IMR-90 (cell line): ENCODE results near the gene KRTAP27-1. TPM values are rescaled to one million over a fixed set of nuclear protein-coding genes. Genes with fewer than 3 reads are reported as not detected.

Experiments
- ATAC-seq: fragments of 200-7000 bp; cut with Tn5 transposase; 2 replicates; pipeline ENCODE4 v1.9.1; 2020; ENCODE audit warnings: low read depth, mild to moderate bottlenecking, moderate library complexity
- BruUV-seq: library from RNA; stranded (reverse); fragments of 400-500 nt; replicated peaks from 2 replicates; lab custom pipeline; 2021; lab: Mats Ljungman, UMichigan
- CTCF ChIA-PET: fragments of 300-600 bp; formaldehyde crosslinking; extraction: SDS; loops from one replicate; lab custom pipeline; 2021; ENCODE audit warnings: antibody characterized with exemption; lab: Yijun Ruan, JAX
- POLR2A ChIA-PET: fragments of 300-600 bp; sonication (Branson Sonifier 250); formaldehyde crosslinking; loops from one replicate; lab custom pipeline; 2022; ENCODE audit warnings: antibody characterized with exemption; ENCODE audit not compliant: unreplicated experiment; lab: Charles Lee
- DNase-seq: peaks from one replicate; pipeline ENCODE4 v3.0.0; 2013
- H2AFZ ChIP-seq: replicated peaks from 2 replicates; pipeline ENCODE3; 2013; ENCODE audit warnings: low read length, mild to moderate bottlenecking; ENCODE audit not compliant: poor library complexity
- H2AK5ac ChIP-seq: 2 replicates; pipeline ENCODE4 v1.6.1; 2013; ENCODE audit warnings: low read depth, low read length, inconsistent platforms
- H2AK9ac ChIP-seq: replicated peaks from 2 replicates; pipeline ENCODE3; 2013; ENCODE audit warnings: mild to moderate bottlenecking, low read depth, low read length, moderate library complexity; ENCODE audit not compliant: poor library complexity
- H2BK120ac ChIP-seq: 2 replicates; pipeline ENCODE4 v1.6.1; 2013; ENCODE audit warnings: low read depth, low read length, inconsistent platforms
- H2BK15ac ChIP-seq: 3 replicates; pipeline ENCODE4 v1.6.1; 2013; ENCODE audit warnings: low read depth, low read length, inconsistent platforms
- H2BK20ac ChIP-seq: 2 replicates; pipeline ENCODE4 v1.6.1; 2013; ENCODE audit warnings: low read depth, mild to moderate bottlenecking, inconsistent platforms, low read length, moderate library complexity
- H2BK5ac ChIP-seq: 2 replicates; pipeline ENCODE4 v1.6.1; 2013; ENCODE audit warnings: mild to moderate bottlenecking, low read depth, low read length, inconsistent platforms; ENCODE audit not compliant: poor library complexity, severe bottlenecking
- H3K14ac ChIP-seq: replicated peaks from 2 replicates; pipeline ENCODE4 v1.6.1; 2013; ENCODE audit warnings: low read depth, low read length, inconsistent platforms
- H3K18ac ChIP-seq: 2 replicates; pipeline ENCODE4 v1.6.1; 2013; ENCODE audit warnings: low read depth, low read length, control low read depth
- H3K23ac ChIP-seq: 2 replicates; pipeline ENCODE4 v1.6.1; 2013; ENCODE audit warnings: low read depth, low read length, inconsistent platforms
- H3K27ac ChIP-seq: 2 replicates; pipeline ENCODE4 v1.5.1; 2013; ENCODE audit warnings: mild to moderate bottlenecking, control low read depth, low read length; ENCODE audit not compliant: insufficient read depth
- H3K27me3 ChIP-seq: 2 replicates; pipeline ENCODE4 v1.6.1; 2013; ENCODE audit warnings: low read length; ENCODE audit not compliant: control insufficient read depth, insufficient read depth
- H3K36me3 ChIP-seq: 2 replicates; pipeline ENCODE4 v1.6.1; 2013; ENCODE audit warnings: low read length, mixed read lengths; ENCODE audit not compliant: control insufficient read depth, insufficient read depth
- H3K4ac ChIP-seq: 2 replicates; pipeline ENCODE4 v1.6.1; 2013; ENCODE audit warnings: low read depth, low read length, inconsistent platforms
- H3K4me1 ChIP-seq: 2 replicates; pipeline ENCODE4 v1.6.1; 2013; ENCODE audit warnings: low read length, mixed read lengths; ENCODE audit not compliant: control insufficient read depth, insufficient read depth
- H3K4me2 ChIP-seq: 2 replicates; pipeline ENCODE4 v1.6.1; 2013; ENCODE audit warnings: low read depth, mild to moderate bottlenecking, control low read depth, low read length, moderate library complexity
- H3K4me3 ChIP-seq: 2 replicates; pipeline ENCODE4 v1.5.1; 2013; ENCODE audit warnings: low read depth, mild to moderate bottlenecking, control low read depth, low read length, moderate library complexity; ENCODE audit not compliant: insufficient read depth
- H3K56ac ChIP-seq: 2 replicates; pipeline ENCODE4 v1.6.1; 2013; ENCODE audit warnings: low read length, inconsistent platforms; ENCODE audit not compliant: insufficient read depth; ENCODE audit errors: extremely low read depth
- H3K79me1 ChIP-seq, 2 experiments: 2 replicates each; pipeline ENCODE4 v1.6.1; 2013; ENCODE audit warnings: low read length in 2 of 2, inconsistent platforms in 1 of 2, low read depth in 1 of 2
- H3K9ac ChIP-seq: 2 replicates; pipeline ENCODE4 v1.6.1; 2013; ENCODE audit warnings: low read depth, low read length, control low read depth
- H3K9me1 ChIP-seq: 2 replicates; pipeline ENCODE4 v1.6.1; 2013; ENCODE audit warnings: low read length, inconsistent platforms; ENCODE audit not compliant: insufficient read depth
- H3K9me3 ChIP-seq: 2 replicates; pipeline ENCODE4 v1.6.1; 2013; ENCODE audit warnings: low read length; ENCODE audit not compliant: control insufficient read depth, insufficient read depth
- H4K20me1 ChIP-seq: 2 replicates; pipeline ENCODE4 v1.6.1; 2013; ENCODE audit warnings: low read length, inconsistent platforms; ENCODE audit not compliant: insufficient read depth
- H4K5ac ChIP-seq: 2 replicates; pipeline ENCODE4 v1.6.1; 2013; ENCODE audit warnings: mild to moderate bottlenecking, low read depth, low read length, control low read depth
- H4K8ac ChIP-seq, 2 experiments: 2 replicates each; pipeline ENCODE4 v1.6.1; 2013; ENCODE audit warnings: low read depth in 2 of 2, low read length in 2 of 2, control low read depth in 1 of 2, inconsistent platforms in 1 of 2
- H4K91ac ChIP-seq: 2 replicates; pipeline ENCODE4 v1.6.1; 2013; ENCODE audit warnings: low read depth, low read length, inconsistent platforms; ENCODE audit not compliant: insufficient read depth
- BHLHE40 ChIP-seq: fragments of 150-350 bp; IDR thresholded peaks from 2 replicates; pipeline ENCODE4 v1.6.1; 2016; ENCODE audit warnings: mild to moderate bottlenecking, low read depth, low read length
- CHD1 ChIP-seq: IDR thresholded peaks from 2 replicates; pipeline ENCODE4 v1.6.1; 2012; ENCODE audit warnings: low read depth, low read length, improper control_type of control experiment
- FOS ChIP-seq: fragments of 150-350 bp; IDR thresholded peaks from 2 replicates; pipeline ENCODE4 v1.6.1; 2016; ENCODE audit warnings: low read depth, low read length
- MAFK ChIP-seq: IDR thresholded peaks from 2 replicates; pipeline ENCODE4 v1.6.1; 2012; ENCODE audit warnings: low read depth, low read length, improper control_type of control experiment
- MAZ ChIP-seq: IDR thresholded peaks from 2 replicates; pipeline ENCODE4 v1.6.1; 2012; ENCODE audit warnings: low read depth, mild to moderate bottlenecking, low read length, improper control_type of control experiment, moderate library complexity, borderline replicate concordance
- SMC3 ChIP-seq: fragments of 150-350 bp; IDR thresholded peaks from 2 replicates; pipeline ENCODE4 v1.6.1; 2016; ENCODE audit warnings: low read depth, mild to moderate bottlenecking, antibody characterized with exemption, low read length, moderate library complexity
- dilution Hi-C: fragments of 300-500 bp; cut with HindIII; formaldehyde crosslinking; loops from one replicate; pipeline ENCODE4 v1.14.3; 2018; ENCODE audit warnings: low sequenced_read_pairs; ENCODE audit not compliant: unreplicated experiment
- in situ Hi-C: fragments of 300-500 bp; cut with MboI; formaldehyde crosslinking; loops from 3 replicates; pipeline ENCODE4 v1.14.3; 2019; ENCODE audit warnings: low sequenced_read_pairs, inconsistent platforms, mixed read lengths
- intact Hi-C: fragments of 100-400 bp; cut with micrococcal nuclease; formaldehyde crosslinking; loops from 2 replicates; pipeline ENCODE4 v1.10.0; 2022
- polyA plus RNA-seq, 3 experiments: library from polyadenylated mRNA; depleted of rRNA; stranded (reverse); fragments of >200 nt; gene quantifications; 2 replicates each; pipeline ENCODE4 v1.2.3, GENCODE V29; 2012; ENCODE audit warnings: low replicate concordance in 1 of 3
- total RNA-seq: library from RNA; depleted of rRNA; stranded (reverse); fragments of >200 nt; gene quantifications from 2 replicates; pipeline ENCODE4 v1.2.3, GENCODE V29; 2012
- TF ChIP-seq, protein P1 (sequence below): conservative IDR thresholded peaks from 2 replicates; pipeline ENCODE4 v1.5.1; 2012; ENCODE audit warnings: mild to moderate bottlenecking, low read depth, low read length, improper control_type of control experiment
- TF ChIP-seq, protein P2 (sequence below): fragments of 150-350 bp; IDR thresholded peaks from 2 replicates; pipeline ENCODE4 v1.6.1; 2016; ENCODE audit warnings: low read depth, mild to moderate bottlenecking, low read length, moderate library complexity, borderline replicate concordance

The KRTAP27-1 gene
- total and polyA plus RNA-seq, 2 of the 4 experiments (the other 2 are of a cell fraction) = not detected

- TF ChIP-seq FOS = no peak
- TF ChIP-seq, protein P1, sequence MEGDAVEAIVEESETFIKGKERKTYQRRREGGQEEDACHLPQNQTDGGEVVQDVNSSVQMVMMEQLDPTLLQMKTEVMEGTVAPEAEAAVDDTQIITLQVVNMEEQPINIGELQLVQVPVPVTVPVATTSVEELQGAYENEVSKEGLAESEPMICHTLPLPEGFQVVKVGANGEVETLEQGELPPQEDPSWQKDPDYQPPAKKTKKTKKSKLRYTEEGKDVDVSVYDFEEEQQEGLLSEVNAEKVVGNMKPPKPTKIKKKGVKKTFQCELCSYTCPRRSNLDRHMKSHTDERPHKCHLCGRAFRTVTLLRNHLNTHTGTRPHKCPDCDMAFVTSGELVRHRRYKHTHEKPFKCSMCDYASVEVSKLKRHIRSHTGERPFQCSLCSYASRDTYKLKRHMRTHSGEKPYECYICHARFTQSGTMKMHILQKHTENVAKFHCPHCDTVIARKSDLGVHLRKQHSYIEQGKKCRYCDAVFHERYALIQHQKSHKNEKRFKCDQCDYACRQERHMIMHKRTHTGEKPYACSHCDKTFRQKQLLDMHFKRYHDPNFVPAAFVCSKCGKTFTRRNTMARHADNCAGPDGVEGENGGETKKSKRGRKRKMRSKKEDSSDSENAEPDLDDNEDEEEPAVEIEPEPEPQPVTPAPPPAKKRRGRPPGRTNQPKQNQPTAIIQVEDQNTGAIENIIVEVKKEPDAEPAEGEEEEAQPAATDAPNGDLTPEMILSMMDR = no peak
- TF ChIP-seq, protein P2, sequence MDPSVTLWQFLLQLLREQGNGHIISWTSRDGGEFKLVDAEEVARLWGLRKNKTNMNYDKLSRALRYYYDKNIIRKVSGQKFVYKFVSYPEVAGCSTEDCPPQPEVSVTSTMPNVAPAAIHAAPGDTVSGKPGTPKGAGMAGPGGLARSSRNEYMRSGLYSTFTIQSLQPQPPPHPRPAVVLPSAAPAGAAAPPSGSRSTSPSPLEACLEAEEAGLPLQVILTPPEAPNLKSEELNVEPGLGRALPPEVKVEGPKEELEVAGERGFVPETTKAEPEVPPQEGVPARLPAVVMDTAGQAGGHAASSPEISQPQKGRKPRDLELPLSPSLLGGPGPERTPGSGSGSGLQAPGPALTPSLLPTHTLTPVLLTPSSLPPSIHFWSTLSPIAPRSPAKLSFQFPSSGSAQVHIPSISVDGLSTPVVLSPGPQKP = no peak
- no peak for TF ChIP-seq BHLHE40
- TF ChIP-seq SMC3 = no peak
- no peak for TF ChIP-seq MAFK
- TF ChIP-seq MAZ = no peak
- no peak for TF ChIP-seq CHD1
- Histone ChIP-seq H2AK9ac (no peak overlapping the region), H2AFZ (no peak overlapping the region), H3K4me1 (no peaks in the 10 kb centered on the region), H3K9ac (no peak overlapping the region), H3K4me2 (no peak overlapping the region), H4K20me1 (no peaks in the 10 kb centered on the region), H2BK5ac (no peak overlapping the region), H4K8ac (no peak overlapping the region), H3K9me1 (no peaks in the 10 kb centered on the region), H3K56ac (no peak overlapping the region), H3K36me3 (no peaks in the 10 kb centered on the region), H2BK20ac (no peak overlapping the region), H3K27ac (no peak overlapping the region), H2AK5ac (no peak overlapping the region), H3K79me1 (no peaks in the 10 kb centered on the region), H3K14ac (no peak overlapping the region), H2BK15ac (no peak overlapping the region), H4K91ac (no peak overlapping the region), H2BK120ac (no peak overlapping the region), H3K23ac (no peak overlapping the region), H4K5ac (no peak overlapping the region), H3K4ac (no peak overlapping the region), H3K18ac (no peak overlapping the region), H3K9me3 (peaks cover 13% of the 10 kb centered on the region), H3K27me3 (no peaks in the 10 kb centered on the region), H3K4me3 (no peak overlapping the region)
- intact Hi-C loops (no loop called here), dilution Hi-C loops (no loop called here), in situ Hi-C loops (no loop called here)
- ChIA-PET POLR2A (no interaction called here), CTCF (interaction anchor here (0.5 kb wide), 1 partner anchor 748 kb away, joined by 6 read pairs; no protein-coding TSS in a partner anchor)
- DNase-seq (no peak), ATAC-seq (no peak)
- BruUV-seq = no TSS peak
Observed at GRCh38 chr21:30337772-30338171, 278 bp upstream of the KRTAP27-1 start.
